Transverse colon (tissue), 4 donors: ENCODE measurements around the gene TEDC1. TPM values are rescaled to one million over a fixed set of nuclear protein-coding genes. Genes with fewer than 3 reads are reported as not detected.

Source experiments
- DNase-seq: peaks from one replicate; pipeline ENCODE4 v3.0.0-alpha.2; 2019
- H3K27ac ChIP-seq, 4 donors: fragments of 200-600 bp; sonication (generic); 2 replicates each; pipeline ENCODE4 v1.5.1; 2016 to 2018; ENCODE audit warnings: inconsistent platforms in 4 of 4
- H3K27me3 ChIP-seq: fragments of 200-600 bp; sonication (generic); 2 replicates; pipeline ENCODE4 v1.5.1; 2017; ENCODE audit warnings: inconsistent platforms
- H3K36me3 ChIP-seq, 4 donors: fragments of 200-600 bp; sonication (generic); 2 replicates each; pipeline ENCODE4 v1.5.1; 2017 to 2019; ENCODE audit warnings: inconsistent platforms in 4 of 4
- H3K4me1 ChIP-seq, 4 donors: fragments of 200-600 bp; sonication (generic); 2 replicates each; pipeline ENCODE4 v1.5.1; 2017 to 2020; ENCODE audit warnings: inconsistent platforms in 4 of 4
- H3K4me3 ChIP-seq, 4 donors: fragments of 200-600 bp; sonication (generic); 1 replicate in 1 of 4; 2 replicates in 3 of 4; pipeline versions ENCODE4 v1.5.1 to v1.6.1; 2017 to 2019; ENCODE audit warnings: inconsistent platforms in 4 of 4
- H3K9me3 ChIP-seq, 2 donors: fragments of 200-600 bp; sonication (generic); 2 replicates each; pipeline ENCODE4 v1.5.1; 2017 to 2019; ENCODE audit warnings: inconsistent platforms in 2 of 2
- CTCF ChIP-seq, 5 experiments: fragments of 200-600 bp in 3 of 5; fragments of 450-650 bp in 2 of 5; sonication (generic) in 3 of 5; IDR thresholded peaks; 1 replicate in 2 of 5; 2 replicates in 3 of 5; pipeline ENCODE4 v1.5.1; 2016 to 2017; ENCODE audit warnings: antibody characterized with exemption in 5 of 5, inconsistent platforms in 3 of 5, mild to moderate bottlenecking in 2 of 5, moderate library complexity in 1 of 5
- EP300 ChIP-seq: sonication (generic); formaldehyde crosslinking; IDR thresholded peaks from one replicate; pipeline ENCODE4 v1.6.1; 2017; ENCODE audit warnings: antibody characterized with exemption, low read depth
- POLR2A ChIP-seq: fragments of 450-650 bp; IDR thresholded peaks from one replicate; pipeline ENCODE4 v1.6.1; 2016; ENCODE audit warnings: antibody characterized with exemption, mild to moderate bottlenecking, moderate library complexity
- POLR2AphosphoS5 ChIP-seq, 3 donors: sonication (generic); formaldehyde crosslinking; IDR thresholded peaks; one replicate each; pipeline ENCODE4 v1.6.1; 2016; ENCODE audit warnings: antibody characterized with exemption in 3 of 3
- WGBS, 2 donors: methylation state at CpG; one replicate each; pipeline ENCODE4 v1.1.5; 2018; ENCODE audit warnings: low coverage in 1 of 2; 5-methylcytosine and 5-hydroxymethylcytosine counted together
- in situ Hi-C, 4 donors: fragments of 200-750 bp; cut with MboI; loops; one replicate each; pipeline versions ENCODE4 v1.15.0 to v1.15.1; 2017; ENCODE audit warnings: low sequenced_read_pairs in 3 of 4, low pct_ligation_motif_present in 1 of 4, low pct_unique_long_range_greater_than_20kb in 1 of 4
- intact Hi-C: fragments of 100-400 bp; cut with DNase I; formaldehyde crosslinking; loops from one replicate; pipeline ENCODE4 v1.15.1; 2023; ENCODE audit warnings: low total_unique reads
- total RNA-seq, 4 donors: library from RNA; depleted of rRNA; stranded (reverse); fragments of >200 nt; gene quantifications; one replicate each; pipeline ENCODE4 v1.1.0, GENCODE V29; 2016

The TEDC1 gene
- total RNA-seq, 4 donors from 2014 or later: 10.8 to 52.9 (median 29.5) TPM

- H3K4me1 ChIP-seq: peaks cover 1 to 17% (median 10%) of the 10 kb centered on the region in 4 donors
- no peak for DNase-seq
- H3K36me3 ChIP-seq: no peaks in the 10 kb centered on the region
- H3K9me3 ChIP-seq: no peaks in the 10 kb centered on the region
- no peak overlapping the region for H3K27ac ChIP-seq
- in situ Hi-C loops (no loop called here), intact Hi-C loops (no loop called here)
- H3K4me3 ChIP-seq: no peak overlapping the region
- no peaks in the 10 kb centered on the region for H3K27me3 ChIP-seq
- TF ChIP-seq POLR2AphosphoS5 (IDR thresholded peaks at IDR 0.05) (no peak), POLR2A (no peak), CTCF (IDR thresholded peaks at IDR 0.05) (no peak), EP300 (no peak)
- WGBS, 2 donors: 93 to 96% methylated on average over 3 to 6 of the region's 6 CpGs
Measured at GRCh38 chr14:105494606-105494929, 3.5 kb downstream of the TEDC1 start.

GRCh38 chr14:105495101-105495989 lies 4.3 kb downstream of the TEDC1 start:
- 89% methylated on average over 8 of the region's 18 CpGs; no CpG with 5 or more reads in 1 of the 2 donors for WGBS, 2 donors
- no peaks in the 10 kb centered on the region for H3K36me3 ChIP-seq
- H3K27ac ChIP-seq: no peak overlapping the region
- intact Hi-C loops: no loop called here
- TF ChIP-seq EP300: no peak
- no peak for TF ChIP-seq POLR2AphosphoS5 (IDR thresholded peaks at IDR 0.05)
- TF ChIP-seq CTCF (IDR thresholded peaks at IDR 0.05): no peak
- TF ChIP-seq POLR2A: no peak
- in situ Hi-C loops: no loop called here
- no peaks in the 10 kb centered on the region for H3K27me3 ChIP-seq
- no peak overlapping the region for H3K4me3 ChIP-seq
- DNase-seq: no peak
- peaks cover 0 to 9% (median 7%) of the 10 kb centered on the region in 4 donors for H3K4me1 ChIP-seq
- H3K9me3 ChIP-seq: no peaks in the 10 kb centered on the region

- intact Hi-C loops (no loop called here), in situ Hi-C loops (no loop called here)
- Histone ChIP-seq H3K36me3 (no peaks in the 10 kb centered on the region), H3K27me3 (no peaks in the 10 kb centered on the region), H3K4me3 (no peak overlapping the region), H3K4me1 (peaks cover 0 to 9% (median 7%) of the 10 kb centered on the region in 4 donors), H3K9me3 (no peaks in the 10 kb centered on the region), H3K27ac (no peak overlapping the region)
- WGBS, 2 donors: 86% methylated on average over 12 of the region's 18 CpGs; no CpG with 5 or more reads in 1 of the 2 donors
- no peak for TF ChIP-seq EP300
- TF ChIP-seq CTCF (IDR thresholded peaks at IDR 0.05): no peak
- TF ChIP-seq POLR2AphosphoS5 (IDR thresholded peaks at IDR 0.05): no peak
- no peak for TF ChIP-seq POLR2A
- no peak for DNase-seq
Measured at GRCh38 chr14:105495990-105496830, 5.2 kb downstream of the TEDC1 start.

GRCh38 chr14:105496831-105497591 lies 6.0 kb downstream of the TEDC1 start:
- no peak for DNase-seq
- intact Hi-C loops (no loop called here), in situ Hi-C loops (no loop called here)
- Histone ChIP-seq H3K9me3 (no peaks in the 10 kb centered on the region), H3K36me3 (no peaks in the 10 kb centered on the region), H3K4me3 (no peak overlapping the region), H3K27ac (no peak overlapping the region), H3K4me1 (peaks cover 0 to 1% (median under 1%) of the 10 kb centered on the region in 4 donors), H3K27me3 (no peaks in the 10 kb centered on the region)
- WGBS, 2 donors: 94% methylated on average over 26 of the region's 32 CpGs; no CpG with 5 or more reads in 1 of the 2 donors
- no peak for TF ChIP-seq EP300
- no peak for TF ChIP-seq POLR2AphosphoS5 (IDR thresholded peaks at IDR 0.05)
- no peak for TF ChIP-seq CTCF (IDR thresholded peaks at IDR 0.05)
- no peak for TF ChIP-seq POLR2A
